ENCODE measurements around the gene ZAR1L.

- TF ChIP-seq EZH2 (IDR thresholded peaks at IDR 0.05; ENCODE audit: insufficient read depth, poor library complexity, severe bottlenecking) (no peak), EZH2phosphoT487 (IDR thresholded peaks at IDR 0.05; ENCODE audit: insufficient read depth, low read depth) (no peak)
Observed at GRCh38 chr13:32254916-32255723, 60.0 kb downstream of the ZAR1L start.
